Kidney glomerular epithelial cell (primary cell): ENCODE data around the gene ZNF845.
"Not testable (repeated sequence)": the region's sequence is repeated elsewhere in the genome, so short reads cannot be mapped to it uniquely, and the experiment has no call there.

Experiments used
- DNase-seq: peaks from one replicate; lab custom pipeline; 2025; lab: John Stamatoyannopoulos, UW

ZNF845 gene

GRCh38 chr19:53381376-53381775 is 47.8 kb downstream of the ZNF845 start:
- DNase-seq: no peak

- no peak for DNase-seq
These were observed 54.6 kb downstream of the ZNF845 start for GRCh38 chr19:53388168-53388567.

- no peak for DNase-seq
These were observed 55.4 kb downstream of the ZNF845 start for GRCh38 chr19:53388904-53389303.

GRCh38 chr19:53389571-53389970 is 56.0 kb downstream of the ZNF845 start:
- no peak for DNase-seq

GRCh38 chr19:53389978-53390377 is 56.4 kb downstream of the ZNF845 start:
- DNase-seq: no peak

GRCh38 chr19:53394522-53394973 is 61.0 kb downstream of the ZNF845 start:
- DNase-seq: peak; percentile 44

- DNase-seq: peak; percentile 89
These were observed 61.7 kb downstream of the ZNF845 start, which contains the start of gene ZNF765 for GRCh38 chr19:53394974-53395839. Gene ZNF765 (plus strand): TSS chr19:53395149. CDS start chr19:53398016, 2,867 bp downstream.

- not testable (repeated sequence) for DNase-seq
These were observed 62.4 kb downstream of the ZNF845 start for GRCh38 chr19:53395840-53396524.

- no peak for DNase-seq
These were observed 62.9 kb downstream of the ZNF845 start for GRCh38 chr19:53396525-53396868.

GRCh38 chr19:53397918-53398317 is 64.4 kb downstream of the ZNF845 start:
- not testable (repeated sequence) for DNase-seq
